Measurements from ENCODE around the gene BCO1. TPM values are rescaled to one million over a fixed set of nuclear protein-coding genes. Genes with fewer than 3 reads are reported as not detected.
"Not testable (repeated sequence)": the region's sequence is repeated elsewhere in the genome, so short reads cannot be mapped to it uniquely, and the experiment has no call there.

Gene BCO1
- not detected for total RNA-seq

GRCh38 chr16:81238296-81239011 is at the start of gene BCO1:
Gene BCO1 (plus strand): TSS chr16:81238689. CDS start chr16:81238909, 220 bp downstream.
- DNase-seq = no peak

- no peak for DNase-seq
Observed at GRCh38 chr16:81189100-81189664, 49.3 kb upstream of the BCO1 start.

- no peak for DNase-seq
Observed at GRCh38 chr16:81190667-81191066, 47.8 kb upstream of the BCO1 start.

GRCh38 chr16:81195885-81196534 is 42.5 kb upstream of the BCO1 start:
- DNase-seq = no peak

- DNase-seq = no peak
Observed at GRCh38 chr16:81198635-81199034, 39.9 kb upstream of the BCO1 start.

GRCh38 chr16:81201267-81201666 is 37.2 kb upstream of the BCO1 start:
- no peak for DNase-seq

- peak; percentile 18 for DNase-seq
Observed at GRCh38 chr16:81204798-81205680, 33.5 kb upstream of the BCO1 start.

GRCh38 chr16:81207076-81207475 is 31.4 kb upstream of the BCO1 start:
- no peak for DNase-seq

GRCh38 chr16:81210807-81211206 is 27.7 kb upstream of the BCO1 start:
- no peak for DNase-seq

- no peak for DNase-seq
Observed at GRCh38 chr16:81212830-81213465, 25.5 kb upstream of the BCO1 start.

GRCh38 chr16:81214745-81215166 is 23.7 kb upstream of the BCO1 start:
- no peak for DNase-seq

- no peak for DNase-seq
Observed at GRCh38 chr16:81216114-81216513, 22.4 kb upstream of the BCO1 start.

GRCh38 chr16:81216706-81217105 is 21.8 kb upstream of the BCO1 start:
- DNase-seq = no peak

GRCh38 chr16:81219151-81219550 is 19.3 kb upstream of the BCO1 start:
- DNase-seq = no peak

- DNase-seq = no peak
Observed at GRCh38 chr16:81220349-81220748, 18.1 kb upstream of the BCO1 start.

GRCh38 chr16:81221731-81222130 is 16.8 kb upstream of the BCO1 start:
- DNase-seq = no peak

GRCh38 chr16:81224824-81225223 is 13.7 kb upstream of the BCO1 start:
- no peak for DNase-seq

- DNase-seq = not testable (repeated sequence)
Observed at GRCh38 chr16:81225697-81226096, 12.8 kb upstream of the BCO1 start.

GRCh38 chr16:81227785-81228184 is 10.7 kb upstream of the BCO1 start:
- DNase-seq = no peak

GRCh38 chr16:81229811-81230210 is 8.7 kb upstream of the BCO1 start:
- no peak for DNase-seq

GRCh38 chr16:81231014-81231413 is 7.5 kb upstream of the BCO1 start:
- DNase-seq = no peak

- no peak for DNase-seq
Observed at GRCh38 chr16:81232740-81233367, 5.6 kb upstream of the BCO1 start.
